NCI-H1694 (cell line): Measurements from ENCODE around the gene POLR1H.

Experiments
- DNase-seq: peaks from one replicate; lab custom pipeline; 2025; lab: John Stamatoyannopoulos, UW

POLR1H gene

GRCh38 chr6:30096829-30097228 lies 35.8 kb downstream of the POLR1H start:
- DNase-seq: no peak

DNA sequence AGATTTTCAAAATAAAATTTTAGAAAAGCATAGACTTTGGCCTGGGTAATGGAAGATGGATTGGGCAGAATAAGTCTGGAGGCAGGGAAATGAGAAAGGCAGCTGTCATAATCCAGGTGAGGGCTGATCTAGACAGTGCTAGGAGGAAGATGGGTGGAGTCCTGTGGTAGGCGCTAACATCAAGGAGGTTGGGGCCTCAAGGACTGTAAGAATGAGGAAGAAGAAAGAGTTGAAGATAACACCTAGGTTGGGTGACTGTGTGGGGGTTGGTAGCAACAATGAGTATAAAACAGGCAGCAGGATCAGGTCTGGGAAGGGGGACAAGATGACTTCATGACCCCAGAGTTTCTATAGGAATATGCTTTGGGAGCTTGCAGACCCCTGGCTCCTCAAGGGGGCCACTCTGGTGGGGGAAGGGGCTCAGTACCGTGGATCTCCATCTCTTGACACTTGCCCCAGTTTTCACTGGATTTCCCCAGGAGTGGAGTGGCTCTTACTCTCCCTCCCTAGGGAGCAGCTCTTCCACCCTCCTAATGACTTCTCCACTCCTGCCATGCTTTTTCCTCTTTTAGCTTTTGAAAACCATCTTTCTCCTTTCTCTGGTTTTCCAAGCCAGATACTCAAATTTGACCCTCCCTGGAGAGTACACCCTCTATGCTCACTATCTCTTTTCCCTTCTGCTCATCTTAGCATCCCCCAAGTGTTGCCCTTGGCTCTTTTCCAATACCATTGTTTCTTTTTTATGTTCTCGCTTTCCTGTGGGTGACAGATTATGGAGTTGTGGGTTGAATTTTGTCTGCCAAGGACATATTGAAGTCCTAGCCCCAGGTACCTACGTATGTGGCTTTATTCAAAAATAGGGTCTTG lies 37.1 kb downstream of the POLR1H start:
- no peak for DNase-seq

DNA sequence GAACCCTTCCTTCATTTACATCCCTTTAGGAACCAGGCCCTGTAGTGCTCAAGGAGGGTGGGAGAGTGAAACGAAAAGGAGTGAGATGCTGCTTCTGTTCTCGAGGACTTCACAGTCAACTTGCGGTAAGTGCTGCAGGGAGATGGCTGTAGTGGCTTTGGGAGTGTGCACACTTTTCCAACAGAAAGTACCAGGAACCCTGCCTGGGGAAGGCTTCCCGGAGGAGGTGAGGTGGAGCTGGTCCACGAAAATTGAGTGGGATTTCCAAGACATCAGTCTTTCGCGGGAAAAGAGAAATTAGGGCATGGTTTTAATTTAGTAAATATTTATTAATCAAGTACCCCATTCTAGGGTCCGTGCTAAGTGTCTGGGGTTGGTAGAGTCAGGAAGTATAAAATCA lies 39.1 kb downstream of the POLR1H start:
- no peak for DNase-seq

DNA sequence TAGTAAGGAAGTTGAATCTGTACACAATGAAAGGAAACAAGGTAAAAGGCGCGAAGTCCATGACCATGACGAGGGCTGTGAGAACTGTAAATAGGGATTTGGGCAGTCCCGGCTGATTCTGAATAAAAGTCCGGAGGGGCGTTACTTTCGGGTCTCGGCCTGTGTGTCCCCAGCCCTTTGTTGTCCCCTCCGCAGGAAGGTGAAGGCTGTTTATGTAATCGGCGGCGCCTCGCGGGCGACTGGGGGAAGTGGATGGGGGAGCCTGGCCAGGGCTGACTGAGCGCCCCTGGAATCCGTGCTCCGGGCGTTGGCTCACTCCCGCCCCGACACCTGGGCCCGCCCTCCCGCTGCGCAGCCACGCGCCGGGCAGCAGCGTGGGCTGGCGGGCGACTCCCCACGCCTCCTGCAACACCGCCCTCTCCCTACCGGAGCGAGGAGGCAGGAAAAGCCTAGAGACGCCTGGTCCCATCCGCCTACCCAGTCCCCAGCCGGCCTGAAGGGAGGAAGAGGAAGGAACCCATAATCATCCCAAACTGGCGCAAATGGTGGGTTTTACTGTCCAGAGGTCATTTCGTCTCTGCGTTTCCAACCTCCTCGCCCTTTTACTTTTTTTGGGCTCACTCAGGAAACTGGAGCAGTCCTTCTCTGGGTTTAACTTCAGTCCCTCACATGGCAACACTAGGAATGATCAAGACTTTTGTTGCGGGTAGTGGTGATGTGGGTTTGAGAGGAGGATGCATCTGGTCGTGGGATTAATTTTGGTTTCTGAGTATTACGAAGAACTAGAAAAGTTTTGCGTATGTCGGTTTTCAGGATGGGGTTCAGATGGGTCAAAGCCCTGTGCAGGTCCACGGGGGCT lies 39.7 kb downstream of the POLR1H start:
- no peak for DNase-seq

DNA sequence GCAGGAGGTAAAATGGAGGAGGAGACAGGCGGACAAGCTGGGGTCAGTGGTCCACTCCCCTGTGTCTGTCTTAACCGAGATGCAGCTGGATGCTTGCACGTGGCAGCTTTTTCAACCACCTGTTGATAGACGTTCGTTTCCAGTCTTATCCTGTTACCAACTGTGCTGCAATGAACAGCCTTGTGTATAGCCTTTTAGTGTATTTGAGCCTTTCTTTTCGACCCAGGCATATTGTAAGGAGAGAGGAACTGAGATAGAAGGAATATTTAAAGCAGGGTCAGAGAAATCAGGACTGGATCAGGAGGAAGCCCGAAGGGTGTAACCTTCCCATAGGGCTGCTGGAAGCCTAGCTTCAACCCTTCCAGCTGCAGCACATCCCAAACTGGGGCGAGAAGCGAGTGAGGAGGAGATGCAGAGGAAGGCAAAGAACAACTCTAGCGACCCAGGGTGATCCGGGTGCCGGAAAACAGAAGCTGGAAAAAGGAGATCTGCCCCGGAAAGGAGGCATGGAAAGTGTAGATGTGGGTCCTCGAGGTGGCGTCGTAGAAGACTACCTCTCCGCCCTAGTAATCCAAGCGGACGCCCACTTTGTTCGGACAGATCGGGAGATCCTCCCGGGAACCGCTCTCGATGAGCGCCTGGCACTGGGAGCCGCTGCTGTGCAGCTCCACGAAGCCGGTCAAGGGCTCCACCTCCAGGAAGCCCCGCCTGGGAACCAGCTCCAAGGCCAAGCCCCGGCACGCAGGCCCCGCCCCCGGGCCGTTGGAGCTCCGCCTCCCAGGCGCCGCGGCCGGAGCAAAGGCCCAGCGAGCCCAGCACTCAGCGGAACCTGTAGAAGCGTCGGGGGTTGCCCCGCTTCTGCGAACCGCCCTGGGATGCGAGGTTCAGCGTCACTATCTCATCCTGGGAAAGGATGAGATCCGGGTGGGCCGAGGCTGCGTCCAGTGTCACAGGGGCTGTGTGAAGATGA lies 40.7 kb downstream of the POLR1H start:
- no peak for DNase-seq

GRCh38 chr6:30102414-30102969 lies 41.4 kb downstream of the POLR1H start:
- DNase-seq: no peak

- peak; percentile 32 for DNase-seq
Measured at GRCh38 chr6:30102970-30103871, 42.2 kb downstream of the POLR1H start.

DNA sequence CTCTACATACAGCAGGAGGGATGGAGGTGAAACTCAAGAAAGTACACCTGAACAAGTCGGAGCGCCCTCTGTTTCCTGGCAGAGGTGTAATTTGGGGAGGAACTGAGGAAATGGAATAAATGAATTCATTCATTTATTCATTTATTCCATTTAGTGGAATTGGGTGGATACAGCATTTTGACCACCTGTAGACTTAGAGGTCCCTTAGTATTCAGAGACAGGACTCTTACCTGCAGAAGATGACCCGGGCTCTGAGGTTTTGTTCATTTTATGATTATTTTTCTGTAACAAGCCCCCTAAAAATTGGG lies 42.8 kb downstream of the POLR1H start:
- no peak for DNase-seq

- no peak for DNase-seq
Measured at GRCh38 chr6:30104661-30105060, 43.6 kb downstream of the POLR1H start.

DNA sequence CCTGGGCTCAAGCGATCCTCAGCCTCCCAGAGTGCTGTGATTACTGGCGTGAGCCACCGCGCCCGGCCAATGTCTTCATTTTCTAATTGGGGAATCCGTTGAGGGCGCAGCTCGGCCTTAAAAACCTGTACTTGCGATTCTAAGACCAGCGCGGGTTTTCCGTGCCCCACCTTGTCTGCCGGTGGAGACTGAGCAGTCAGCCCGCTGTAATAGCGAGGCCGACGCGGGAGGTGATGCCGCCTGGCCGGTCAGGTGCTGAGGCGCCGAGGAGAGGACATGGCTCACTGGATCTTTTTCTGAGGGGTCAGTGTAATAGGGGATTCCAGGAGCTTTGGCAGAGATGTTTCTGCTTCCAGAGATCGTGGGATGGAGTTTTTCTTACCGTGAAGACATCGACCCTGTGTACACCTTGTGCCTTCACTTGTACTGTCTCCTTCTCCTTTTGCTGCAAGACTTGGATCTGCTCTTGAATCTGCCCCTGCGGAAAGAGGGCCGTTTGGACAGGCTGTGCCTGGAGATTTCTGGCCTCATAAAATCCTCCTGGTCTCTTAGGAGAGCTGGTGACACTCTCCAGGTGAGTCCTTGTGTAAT lies 50.3 kb downstream of the POLR1H start:
- no peak for DNase-seq

- no peak for DNase-seq
Measured at GRCh38 chr6:30112402-30112994, 51.4 kb downstream of the POLR1H start.

GRCh38 chr6:30113003-30113759 lies 52.1 kb downstream of the POLR1H start, which contains the start of gene TRIM31:
Gene TRIM31, minus strand, starts transcription at chr6:30113090. Its CDS starts 285 bp downstream, at chr6:30112805.
- DNase-seq: no peak

DNA sequence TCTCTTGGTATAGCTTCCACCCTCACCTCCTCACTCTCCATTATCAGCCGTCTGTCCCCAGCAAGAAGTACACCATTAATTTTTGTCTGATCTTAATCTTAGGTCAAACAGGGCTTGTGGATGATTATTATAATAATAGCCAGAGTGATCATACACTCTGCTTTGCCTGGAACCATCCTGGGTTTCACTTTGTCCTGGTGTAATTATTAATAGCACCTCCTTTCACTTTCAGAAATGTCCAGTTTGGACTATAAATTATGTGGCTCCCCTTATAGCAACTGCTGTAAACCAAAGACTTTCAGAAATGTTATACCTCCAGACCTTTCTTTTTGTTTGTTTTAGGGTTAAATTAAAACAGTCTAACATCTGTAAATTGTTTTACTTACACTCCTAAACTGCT lies 52.8 kb downstream of the POLR1H start:
- DNase-seq: no peak
